ENCODE results near the gene TTC34.

TTC34 gene

DNA sequence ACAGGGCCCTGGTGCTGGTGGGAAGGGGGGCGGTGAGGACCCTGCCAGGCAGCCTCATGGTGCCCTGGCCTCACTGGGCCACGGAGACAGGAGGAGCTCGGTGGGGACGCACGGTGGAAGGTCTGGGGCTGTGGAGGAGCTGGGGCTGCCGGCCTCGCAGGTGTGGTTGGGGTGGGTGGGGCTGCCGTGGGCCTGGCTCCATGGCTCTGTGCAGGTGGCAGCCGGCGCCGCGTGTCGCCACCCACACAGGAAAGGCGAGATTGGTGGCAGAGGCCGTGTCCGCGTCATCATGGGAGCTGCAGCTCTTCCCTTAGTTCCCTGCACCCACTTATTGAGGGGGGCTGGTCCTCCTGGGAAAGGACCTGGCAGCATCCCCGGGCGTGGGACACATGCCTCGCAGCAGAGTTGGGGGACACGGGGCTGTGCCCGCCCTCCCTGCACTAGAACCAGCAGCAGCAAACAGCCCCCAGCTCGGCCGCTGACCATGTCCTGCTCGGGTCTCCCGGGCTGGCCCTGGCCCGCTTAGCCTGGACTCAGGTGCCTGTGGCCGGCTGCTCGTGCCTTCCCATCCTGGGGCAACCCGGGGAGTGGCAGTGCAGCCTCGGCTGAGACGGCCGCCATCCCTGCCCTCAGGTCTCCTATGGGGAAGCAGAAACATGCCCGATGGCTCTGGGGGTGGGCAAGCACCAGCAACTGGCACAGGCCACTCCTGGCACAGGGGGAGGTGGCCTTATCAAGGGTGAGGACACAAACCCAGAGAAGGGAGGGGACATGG, 7.5 kb upstream of the TTC34 start:
- no peaks in the 10 kb centered on the region for H3K9me3 ChIP-seq (ENCODE audit: insufficient read depth, low read length, severe bottlenecking)
- H3K27ac ChIP-seq (ENCODE audit: low read length), result no peak overlapping the region
- no peak for ATAC-seq (ENCODE audit: insufficient read depth, low read depth)
- no peaks in the 10 kb centered on the region for H3K27me3 ChIP-seq (ENCODE audit: insufficient read depth, low read length, poor library complexity)
- H3K4me1 ChIP-seq (ENCODE audit: insufficient read depth, low read length), result no peaks in the 10 kb centered on the region
- H2AFZ ChIP-seq (ENCODE audit: low read depth, low read length), result no peak overlapping the region
- H3K9ac ChIP-seq (ENCODE audit: low read depth, low read length), result no peak overlapping the region
- no peak overlapping the region for H3K4me2 ChIP-seq (ENCODE audit: insufficient read depth, low read length)
- no peak for TF ChIP-seq EZH2 (IDR thresholded peaks at IDR 0.05; ENCODE audit: borderline replicate concordance, low read depth, low read length, severe bottlenecking)
- TF ChIP-seq, protein P1, sequence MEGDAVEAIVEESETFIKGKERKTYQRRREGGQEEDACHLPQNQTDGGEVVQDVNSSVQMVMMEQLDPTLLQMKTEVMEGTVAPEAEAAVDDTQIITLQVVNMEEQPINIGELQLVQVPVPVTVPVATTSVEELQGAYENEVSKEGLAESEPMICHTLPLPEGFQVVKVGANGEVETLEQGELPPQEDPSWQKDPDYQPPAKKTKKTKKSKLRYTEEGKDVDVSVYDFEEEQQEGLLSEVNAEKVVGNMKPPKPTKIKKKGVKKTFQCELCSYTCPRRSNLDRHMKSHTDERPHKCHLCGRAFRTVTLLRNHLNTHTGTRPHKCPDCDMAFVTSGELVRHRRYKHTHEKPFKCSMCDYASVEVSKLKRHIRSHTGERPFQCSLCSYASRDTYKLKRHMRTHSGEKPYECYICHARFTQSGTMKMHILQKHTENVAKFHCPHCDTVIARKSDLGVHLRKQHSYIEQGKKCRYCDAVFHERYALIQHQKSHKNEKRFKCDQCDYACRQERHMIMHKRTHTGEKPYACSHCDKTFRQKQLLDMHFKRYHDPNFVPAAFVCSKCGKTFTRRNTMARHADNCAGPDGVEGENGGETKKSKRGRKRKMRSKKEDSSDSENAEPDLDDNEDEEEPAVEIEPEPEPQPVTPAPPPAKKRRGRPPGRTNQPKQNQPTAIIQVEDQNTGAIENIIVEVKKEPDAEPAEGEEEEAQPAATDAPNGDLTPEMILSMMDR (IDR thresholded peaks at IDR 0.05; ENCODE audit: borderline replicate concordance, extremely low read depth, low read length, poor library complexity, severe bottlenecking), result no peak
- no peaks in the 10 kb centered on the region for H3K79me2 ChIP-seq (ENCODE audit: insufficient read depth, low read length)
- H4K20me1 ChIP-seq (ENCODE audit: insufficient read depth, low read length), result peaks cover 3% of the 10 kb centered on the region; the same call in 1 of the 2 replicates
- H3K4me3 ChIP-seq (ENCODE audit: low read depth in 1 of 2, low read length in 2 of 2), result no peak overlapping the region
- H3K36me3 ChIP-seq (ENCODE audit: insufficient read depth, low read length), result no peaks in the 10 kb centered on the region
- no peak for DNase-seq

DNA sequence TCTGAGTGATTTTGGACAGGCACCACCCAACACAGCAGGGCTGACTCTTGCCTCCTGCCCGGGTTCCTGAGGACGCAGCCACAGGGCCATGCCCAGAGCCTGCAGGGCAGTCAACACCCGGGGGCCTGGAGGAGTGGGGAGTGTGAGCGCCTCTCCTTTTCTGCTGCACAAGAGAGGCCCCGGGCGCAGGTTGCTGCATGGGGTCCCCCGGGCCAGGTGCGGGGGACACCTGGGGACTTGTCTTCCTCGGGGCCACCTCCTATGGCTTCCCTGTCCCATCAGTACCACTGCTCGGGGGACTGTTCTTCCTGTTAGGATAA, 6.9 kb upstream of the TTC34 start:
- H3K9ac ChIP-seq (ENCODE audit: low read depth, low read length), result no peak overlapping the region
- DNase-seq (no peak), ATAC-seq (ENCODE audit: insufficient read depth, low read depth) (no peak)
- H3K36me3 ChIP-seq (ENCODE audit: insufficient read depth, low read length), result no peaks in the 10 kb centered on the region
- peaks cover 3% of the 10 kb centered on the region; the same call in 1 of the 2 replicates for H4K20me1 ChIP-seq (ENCODE audit: insufficient read depth, low read length)
- H3K27me3 ChIP-seq (ENCODE audit: insufficient read depth, low read length, poor library complexity), result no peaks in the 10 kb centered on the region
- H3K4me2 ChIP-seq (ENCODE audit: insufficient read depth, low read length), result no peak overlapping the region
- H3K4me3 ChIP-seq (ENCODE audit: low read depth in 1 of 2, low read length in 2 of 2), result no peak overlapping the region
- no peaks in the 10 kb centered on the region for H3K4me1 ChIP-seq (ENCODE audit: insufficient read depth, low read length)
- TF ChIP-seq EZH2 (IDR thresholded peaks at IDR 0.05; ENCODE audit: borderline replicate concordance, low read depth, low read length, severe bottlenecking), result no peak
- TF ChIP-seq, protein P1 (IDR thresholded peaks at IDR 0.05; ENCODE audit: borderline replicate concordance, extremely low read depth, low read length, poor library complexity, severe bottlenecking), result no peak
- no peaks in the 10 kb centered on the region for H3K79me2 ChIP-seq (ENCODE audit: insufficient read depth, low read length)
- no peak overlapping the region for H2AFZ ChIP-seq (ENCODE audit: low read depth, low read length)
- no peaks in the 10 kb centered on the region for H3K9me3 ChIP-seq (ENCODE audit: insufficient read depth, low read length, severe bottlenecking)
- no peak overlapping the region for H3K27ac ChIP-seq (ENCODE audit: low read length)

DNA sequence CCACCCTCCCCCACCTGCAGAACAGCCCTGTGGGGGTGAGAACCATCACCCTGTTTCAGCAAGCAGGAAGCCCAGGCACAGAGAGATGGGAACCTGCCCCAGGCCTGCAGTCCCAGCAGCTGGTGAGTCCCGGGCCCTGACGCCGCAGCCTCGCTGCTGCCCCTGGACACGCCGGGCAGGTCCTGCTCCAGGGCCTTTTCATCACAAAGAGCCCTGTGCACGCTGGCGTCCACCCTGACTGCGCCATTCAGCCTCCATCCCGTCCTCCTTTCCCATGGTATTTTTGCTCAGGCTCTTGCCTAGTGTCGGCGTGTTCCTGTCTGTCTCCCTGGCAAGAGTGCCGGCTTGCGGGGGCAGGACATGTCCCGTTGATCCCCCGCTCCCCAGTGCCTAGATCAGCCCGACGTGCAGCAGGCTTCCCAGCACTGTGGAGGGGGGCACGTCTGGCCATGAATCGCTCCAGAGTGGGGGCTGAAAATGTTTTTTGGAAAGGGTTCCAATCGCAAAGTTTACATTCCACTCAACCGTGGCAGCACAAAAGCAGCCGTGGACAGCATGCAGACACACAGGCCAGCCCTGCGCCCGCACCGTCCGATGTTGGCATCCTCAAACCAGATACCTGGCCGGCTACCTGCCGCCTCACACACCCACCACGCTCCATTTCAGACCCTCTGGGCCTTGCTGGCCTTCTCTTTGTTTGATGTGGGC, 6.3 kb upstream of the TTC34 start:
- no peak for TF ChIP-seq EZH2 (IDR thresholded peaks at IDR 0.05; ENCODE audit: borderline replicate concordance, low read depth, low read length, severe bottlenecking)
- TF ChIP-seq, protein P1 (IDR thresholded peaks at IDR 0.05; ENCODE audit: borderline replicate concordance, extremely low read depth, low read length, poor library complexity, severe bottlenecking), result no peak
- Histone ChIP-seq H3K9me3 (ENCODE audit: insufficient read depth, low read length, severe bottlenecking) (no peaks in the 10 kb centered on the region), H3K27ac (ENCODE audit: low read length) (no peak overlapping the region), H3K4me2 (ENCODE audit: insufficient read depth, low read length) (no peak overlapping the region), H3K79me2 (ENCODE audit: insufficient read depth, low read length) (no peaks in the 10 kb centered on the region), H3K9ac (ENCODE audit: low read depth, low read length) (no peak overlapping the region), H3K27me3 (ENCODE audit: insufficient read depth, low read length, poor library complexity) (no peaks in the 10 kb centered on the region), H3K4me1 (ENCODE audit: insufficient read depth, low read length) (no peaks in the 10 kb centered on the region), H4K20me1 (ENCODE audit: insufficient read depth, low read length) (peaks cover 3% of the 10 kb centered on the region; the same call in 1 of the 2 replicates), H2AFZ (ENCODE audit: low read depth, low read length) (no peak overlapping the region), H3K36me3 (ENCODE audit: insufficient read depth, low read length) (no peaks in the 10 kb centered on the region), H3K4me3 (ENCODE audit: low read depth in 1 of 2, low read length in 2 of 2) (no peak overlapping the region)
- DNase-seq (no peak), ATAC-seq (ENCODE audit: insufficient read depth, low read depth) (no peak)

Data from DND-41 (cell line).